Lower leg skin (tissue), 4 donors: ENCODE measurements around the gene COL8A2. TPM values are rescaled to one million over a fixed set of nuclear protein-coding genes. Genes with fewer than 3 reads are reported as not detected.

Experiments
- DNase-seq, 2 donors: peaks; one replicate each; pipeline ENCODE4 v3.0.0-alpha.2; 2019; ENCODE audit warnings: low spot score in 2 of 2
- H3K4me3 ChIP-seq: fragments of 200-600 bp; sonication (generic); 2 replicates; pipeline ENCODE4 v1.5.1; 2017; ENCODE audit warnings: mild to moderate bottlenecking, low read depth; ENCODE audit not compliant: poor library complexity, severe bottlenecking
- POLR2A ChIP-seq, 2 donors: fragments of 450-650 bp; IDR thresholded peaks; one replicate each; pipeline ENCODE4 v1.6.1; 2016 to 2017; ENCODE audit warnings: antibody characterized with exemption in 2 of 2, mild to moderate bottlenecking in 1 of 2, moderate library complexity in 1 of 2
- WGBS, 2 donors: methylation state at CpG; one replicate each; pipeline ENCODE4 v1.1.5; 2018; 5-methylcytosine and 5-hydroxymethylcytosine counted together
- intact Hi-C: fragments of 100-400 bp; cut with DNase I; formaldehyde crosslinking; loops from one replicate; pipeline ENCODE4 v1.15.0; 2023; ENCODE audit warnings: low total_unique reads
- total RNA-seq, 4 donors: library from RNA; depleted of rRNA; stranded (reverse); fragments of >200 nt; gene quantifications; one replicate each; pipeline ENCODE4 v1.1.0, GENCODE V29; 2016
- TF ChIP-seq, protein P1 (sequence below), 3 donors: fragments of 450-650 bp; IDR thresholded peaks; one replicate each; pipeline ENCODE4 v1.5.1; 2016; ENCODE audit warnings: antibody characterized with exemption in 3 of 3, mild to moderate bottlenecking in 3 of 3, moderate library complexity in 2 of 3

COL8A2 gene
- total RNA-seq = 1 to 10 TPM; 4.8 to 9.8 (median 7.6) TPM

DNA sequence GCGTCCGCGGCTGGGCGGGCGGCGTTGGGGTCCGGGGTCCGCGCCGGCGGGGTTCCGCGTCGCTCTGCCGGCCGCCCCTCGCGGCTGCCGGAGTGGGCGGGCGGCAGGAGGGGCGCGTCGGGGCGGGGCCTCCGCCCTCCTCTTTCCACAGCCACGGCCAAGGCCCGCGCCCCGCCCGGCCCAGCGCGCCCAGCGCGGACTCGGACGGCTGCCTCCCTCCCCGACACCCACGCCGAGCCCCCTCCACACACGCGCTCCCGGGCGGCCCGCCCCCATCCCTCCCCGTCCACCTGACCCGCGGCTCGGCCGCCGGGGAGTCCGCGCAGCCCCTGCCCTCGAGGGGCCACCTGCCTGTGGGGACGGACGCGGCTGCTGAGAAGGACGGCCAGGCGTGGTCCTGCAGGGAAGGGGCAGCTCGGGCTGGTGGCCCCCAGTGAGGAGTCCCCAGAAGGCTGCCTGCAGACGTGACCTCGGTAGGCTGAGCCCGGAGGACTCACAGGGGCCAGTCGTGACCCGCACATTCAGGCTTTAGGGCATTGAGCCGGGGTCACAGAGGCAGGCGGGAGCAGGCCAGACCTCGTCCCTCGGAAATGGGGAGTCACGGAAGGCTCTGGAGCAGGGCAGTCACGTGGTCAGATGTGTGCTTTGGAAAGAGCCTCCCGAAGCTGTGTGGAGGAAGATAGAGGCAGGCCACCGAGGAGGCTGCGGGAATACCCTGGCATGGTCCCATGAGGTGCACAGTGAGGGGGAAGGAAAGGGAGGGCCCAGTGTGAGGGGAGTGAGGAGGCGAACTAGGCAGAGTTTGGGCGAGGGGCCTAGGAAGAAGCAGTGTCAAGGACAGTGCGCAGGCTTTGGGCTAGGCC, at the start of gene COL8A2:
Gene COL8A2, minus strand, starts transcription at position 94 of the 863 bp plus-strand sequence. CDS start 24,980 bp downstream, outside the sequence.
- 10 to 16% methylated on average over 31 to 34 of the region's 77 CpGs for WGBS, 2 donors
- no peak for DNase-seq
- H3K4me3 ChIP-seq = no peak within 1 kb of the TSS
- intact Hi-C loops = no loop called here
- TF ChIP-seq, protein P1, sequence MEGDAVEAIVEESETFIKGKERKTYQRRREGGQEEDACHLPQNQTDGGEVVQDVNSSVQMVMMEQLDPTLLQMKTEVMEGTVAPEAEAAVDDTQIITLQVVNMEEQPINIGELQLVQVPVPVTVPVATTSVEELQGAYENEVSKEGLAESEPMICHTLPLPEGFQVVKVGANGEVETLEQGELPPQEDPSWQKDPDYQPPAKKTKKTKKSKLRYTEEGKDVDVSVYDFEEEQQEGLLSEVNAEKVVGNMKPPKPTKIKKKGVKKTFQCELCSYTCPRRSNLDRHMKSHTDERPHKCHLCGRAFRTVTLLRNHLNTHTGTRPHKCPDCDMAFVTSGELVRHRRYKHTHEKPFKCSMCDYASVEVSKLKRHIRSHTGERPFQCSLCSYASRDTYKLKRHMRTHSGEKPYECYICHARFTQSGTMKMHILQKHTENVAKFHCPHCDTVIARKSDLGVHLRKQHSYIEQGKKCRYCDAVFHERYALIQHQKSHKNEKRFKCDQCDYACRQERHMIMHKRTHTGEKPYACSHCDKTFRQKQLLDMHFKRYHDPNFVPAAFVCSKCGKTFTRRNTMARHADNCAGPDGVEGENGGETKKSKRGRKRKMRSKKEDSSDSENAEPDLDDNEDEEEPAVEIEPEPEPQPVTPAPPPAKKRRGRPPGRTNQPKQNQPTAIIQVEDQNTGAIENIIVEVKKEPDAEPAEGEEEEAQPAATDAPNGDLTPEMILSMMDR (IDR thresholded peaks at IDR 0.05) = no peak
- TF ChIP-seq POLR2A (IDR thresholded peaks at IDR 0.05) = no peak

DNA sequence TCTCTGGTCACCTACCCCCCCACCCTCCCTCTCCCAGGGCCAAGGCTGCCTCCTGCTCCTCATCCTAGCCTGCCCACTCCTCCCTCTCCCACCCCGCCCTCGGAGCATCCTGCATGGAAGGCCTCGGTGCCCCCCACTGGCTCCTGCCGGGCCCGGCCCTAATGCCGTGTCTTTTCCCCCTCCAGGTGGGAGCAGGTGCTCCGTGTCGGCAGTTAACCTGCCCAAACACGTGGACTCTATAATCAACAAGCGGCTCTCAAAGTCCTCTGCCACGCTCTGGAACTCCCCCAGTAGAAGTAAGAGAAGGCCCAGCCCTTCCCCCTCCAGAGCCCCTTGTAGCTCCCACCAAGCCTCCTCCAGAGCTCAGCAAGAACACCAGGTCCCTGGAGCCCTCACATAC, 49.7 kb upstream of the COL8A2 start:
- DNase-seq = no peak
- WGBS, 2 donors = 57 to 67% methylated on average over 11 of the region's 11 CpGs
- intact Hi-C loops = no loop called here
- no peak for TF ChIP-seq POLR2A (IDR thresholded peaks at IDR 0.05)
- TF ChIP-seq, protein P1 (IDR thresholded peaks at IDR 0.05) = no peak
- no peak overlapping the region for H3K4me3 ChIP-seq

DNA sequence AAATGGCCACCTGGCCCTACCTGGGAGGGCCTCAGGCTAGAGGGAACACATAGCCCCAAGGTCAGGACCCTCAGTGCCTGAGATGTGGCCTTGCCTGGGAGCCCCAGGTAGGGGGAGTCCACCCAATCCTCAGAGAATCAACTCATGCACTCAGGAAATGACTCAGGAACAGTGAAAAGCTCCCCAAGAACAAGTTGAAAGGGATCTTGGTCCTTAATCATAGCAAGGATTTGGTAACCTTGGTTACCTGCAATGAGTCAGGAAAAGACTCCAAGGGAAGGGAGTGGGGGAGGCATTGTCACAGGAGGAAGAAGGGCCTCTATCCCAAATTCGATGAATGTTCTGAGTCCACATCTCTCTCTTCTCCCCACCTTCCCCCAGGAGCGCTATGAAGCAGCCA, 48.0 kb upstream of the COL8A2 start:
- intact Hi-C loops = no loop called here

DNA sequence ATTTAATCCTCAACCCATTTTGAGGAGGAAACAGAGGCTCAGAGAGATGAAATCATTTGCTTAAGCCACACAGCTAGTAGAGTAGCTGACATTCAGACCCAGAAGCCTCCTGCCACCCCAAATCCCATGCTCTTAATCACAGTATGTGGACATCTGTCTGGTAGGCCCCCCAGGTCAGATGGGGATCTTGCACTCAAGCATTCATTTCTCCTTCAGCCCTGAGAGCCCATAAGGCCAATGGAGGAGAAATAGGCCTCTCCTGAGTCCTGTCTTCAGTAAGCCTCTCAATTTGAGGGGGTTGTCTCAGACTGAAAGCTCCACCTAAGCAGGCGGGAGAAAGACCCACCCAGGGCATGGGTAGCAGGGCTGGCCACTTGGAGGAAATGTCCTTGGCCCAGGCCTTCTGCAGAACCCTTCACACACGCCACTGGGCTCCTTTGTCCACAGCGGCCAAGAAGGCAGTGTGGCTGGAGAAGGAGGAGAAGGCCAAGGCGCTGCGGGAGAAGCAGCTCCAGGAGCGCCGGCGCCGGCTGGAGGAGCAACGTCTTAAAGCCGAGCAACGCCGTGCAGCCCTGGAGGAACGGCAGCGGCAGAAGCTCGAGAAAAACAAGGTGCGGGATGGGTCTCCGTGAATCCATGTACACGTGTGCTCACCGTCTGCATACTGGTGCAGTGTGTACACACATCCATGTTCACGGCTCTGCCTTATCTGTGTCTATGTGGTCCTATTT, 47.2 kb upstream of the COL8A2 start:
- no peak for DNase-seq
- intact Hi-C loops = no loop called here
- WGBS, 2 donors = 92 to 95% methylated on average over 21 of the region's 21 CpGs
- no peak overlapping the region for H3K4me3 ChIP-seq
- TF ChIP-seq POLR2A (IDR thresholded peaks at IDR 0.05) = no peak
- TF ChIP-seq, protein P1 (IDR thresholded peaks at IDR 0.05) = no peak

More for the DNA sequence above, 48.0 kb upstream of the COL8A2 start:
- WGBS, 2 donors = 81 to 92% methylated on average over 2 of the region's 2 CpGs
- TF ChIP-seq POLR2A (IDR thresholded peaks at IDR 0.05) = no peak
- TF ChIP-seq, protein P1 (IDR thresholded peaks at IDR 0.05) = no peak
- H3K4me3 ChIP-seq = no peak overlapping the region
- DNase-seq = no peak

DNA sequence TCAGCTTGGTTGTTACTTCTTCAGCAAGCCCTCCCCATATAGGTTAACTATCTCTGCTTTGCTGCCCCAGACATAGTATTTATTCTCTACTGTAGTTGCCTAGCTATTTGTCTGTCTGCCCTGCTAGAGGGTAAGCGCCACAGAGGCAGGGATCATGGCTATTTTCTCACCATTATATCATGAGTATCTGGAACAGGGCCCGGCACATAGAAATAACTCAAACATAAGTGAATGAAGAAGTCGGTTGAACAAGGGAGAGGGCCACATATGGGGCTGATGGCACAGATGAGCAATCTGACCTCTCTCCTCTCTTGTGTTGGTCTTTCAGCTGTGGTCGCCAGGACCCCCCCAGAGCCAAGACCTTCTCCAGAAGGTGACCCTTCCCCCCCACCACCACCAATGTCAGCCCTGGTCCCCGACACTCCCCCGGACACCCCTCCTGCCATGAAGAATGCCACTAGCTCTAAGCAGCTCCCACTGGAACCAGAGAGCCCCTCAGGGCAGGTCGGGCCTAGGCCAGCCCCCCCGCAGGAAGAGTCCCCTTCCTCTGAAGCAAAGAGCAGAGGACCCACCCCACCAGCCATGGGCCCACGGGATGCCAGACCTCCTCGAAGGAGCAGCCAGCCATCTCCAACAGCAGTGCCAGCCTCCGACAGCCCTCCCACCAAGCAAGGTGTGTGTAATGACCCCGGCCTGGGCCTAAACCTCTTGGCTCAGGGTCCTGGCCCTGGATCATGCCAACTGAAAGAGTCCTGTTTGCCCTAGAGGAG, 45.8 kb upstream of the COL8A2 start:
- no peak for DNase-seq
- no peak overlapping the region for H3K4me3 ChIP-seq
- TF ChIP-seq, protein P1 (IDR thresholded peaks at IDR 0.05) = no peak
- TF ChIP-seq POLR2A (IDR thresholded peaks at IDR 0.05) = no peak
- intact Hi-C loops = no loop called here
- WGBS, 2 donors = 68 to 72% methylated on average over 8 to 12 of the region's 12 CpGs
